ENCODE data around the gene UNKL.

The UNKL gene

DNA sequence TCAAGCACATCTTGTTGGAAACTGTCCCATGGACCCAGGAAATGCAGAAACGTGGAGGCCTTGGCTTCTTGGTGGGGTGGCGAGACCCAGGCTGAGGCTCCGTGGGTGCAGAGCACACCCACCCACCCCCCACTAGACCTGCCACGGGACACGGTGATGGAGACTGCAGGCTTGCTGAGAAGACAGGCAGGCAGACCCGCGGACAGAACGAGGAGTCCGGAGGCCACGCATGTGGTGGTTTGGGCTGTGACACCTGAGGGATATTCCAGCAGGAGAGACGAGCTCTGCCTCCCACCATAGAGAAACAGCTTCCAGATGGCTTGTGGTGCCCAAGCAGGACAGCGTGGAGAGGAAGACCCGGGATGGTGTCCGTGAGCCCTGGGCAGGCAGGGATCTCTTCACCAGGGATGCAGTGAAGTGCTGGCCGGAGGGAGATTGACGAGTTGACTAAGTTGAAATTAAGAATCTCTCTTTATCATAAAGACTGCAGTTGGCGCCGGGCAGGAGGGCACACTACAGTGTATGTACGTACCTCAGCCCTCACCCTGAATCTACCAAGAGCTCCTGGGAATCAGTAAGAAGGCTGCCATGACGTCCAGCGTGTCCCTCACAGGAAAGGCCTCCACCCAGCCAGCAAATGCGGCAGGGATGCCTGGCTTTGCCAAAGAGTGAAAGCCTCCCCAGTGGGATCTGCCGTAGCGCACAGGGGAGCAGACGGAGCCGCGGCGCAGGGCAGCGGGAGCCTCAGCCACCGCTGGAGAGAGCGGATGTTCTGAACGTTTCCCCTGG lies 96.8 kb downstream of the UNKL start:
- Histone ChIP-seq H3K79me2 (ENCODE audit: insufficient read depth, low read length) (peaks cover 82% of the 10 kb centered on the region), H3K27ac (ENCODE audit: low read length) (no peak overlapping the region), H3K9ac (ENCODE audit: low read depth, low read length) (no peak overlapping the region), H3K4me1 (ENCODE audit: insufficient read depth, low read length) (peaks cover 10% of the 10 kb centered on the region), H2AFZ (ENCODE audit: low read depth, low read length) (no peak overlapping the region), H3K4me3 (ENCODE audit: low read depth in 1 of 2, low read length in 2 of 2) (no peak overlapping the region), H3K27me3 (ENCODE audit: insufficient read depth, low read length, poor library complexity) (no peaks in the 10 kb centered on the region), H3K9me3 (ENCODE audit: insufficient read depth, low read length, severe bottlenecking) (no peaks in the 10 kb centered on the region), H3K4me2 (ENCODE audit: insufficient read depth, low read length) (no peak overlapping the region), H3K36me3 (ENCODE audit: insufficient read depth, low read length) (peaks cover 98% of the 10 kb centered on the region), H4K20me1 (ENCODE audit: insufficient read depth, low read length) (peaks cover 89% of the 10 kb centered on the region)
- DNase-seq: no peak
- ATAC-seq (ENCODE audit: insufficient read depth, low read depth): no peak
- TF ChIP-seq EZH2 (IDR thresholded peaks at IDR 0.05; ENCODE audit: borderline replicate concordance, low read depth, low read length, severe bottlenecking): no peak

DNA sequence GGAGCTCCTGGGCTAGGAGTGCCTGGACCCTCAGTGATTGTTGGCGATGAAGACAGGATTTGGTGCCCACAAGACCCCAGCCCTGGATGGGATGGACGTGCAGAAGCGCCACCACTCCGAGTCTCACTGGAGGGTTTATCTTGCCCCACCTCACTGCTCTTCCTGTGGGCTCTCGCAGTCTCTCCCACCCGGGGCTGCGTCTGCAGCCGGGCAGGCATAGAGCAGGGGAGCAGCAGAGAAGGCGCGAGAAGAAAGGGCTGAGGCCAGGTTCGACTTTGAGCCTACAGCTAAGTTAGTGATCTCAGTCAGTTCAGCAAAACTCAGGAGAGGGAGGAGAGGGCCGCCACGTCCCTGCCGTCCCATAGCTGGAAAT lies 98.5 kb downstream of the UNKL start:
- no peak overlapping the region for H3K27ac ChIP-seq (ENCODE audit: low read length)
- H3K4me1 ChIP-seq (ENCODE audit: insufficient read depth, low read length): peaks cover 27% of the 10 kb centered on the region
- DNase-seq: no peak
- no peak for TF ChIP-seq EZH2 (IDR thresholded peaks at IDR 0.05; ENCODE audit: borderline replicate concordance, low read depth, low read length, severe bottlenecking)
- TF ChIP-seq CTCF (IDR thresholded peaks at IDR 0.05; ENCODE audit: borderline replicate concordance, extremely low read depth, low read length, poor library complexity, severe bottlenecking): no peak
- no peak for ATAC-seq (ENCODE audit: insufficient read depth, low read depth)
- H3K79me2 ChIP-seq (ENCODE audit: insufficient read depth, low read length): peaks cover 96% of the 10 kb centered on the region
- no peaks in the 10 kb centered on the region for H3K27me3 ChIP-seq (ENCODE audit: insufficient read depth, low read length, poor library complexity)
- H3K9ac ChIP-seq (ENCODE audit: low read depth, low read length): no peak overlapping the region
- H2AFZ ChIP-seq (ENCODE audit: low read depth, low read length): no peak overlapping the region
- peaks cover 99% of the 10 kb centered on the region for H3K36me3 ChIP-seq (ENCODE audit: insufficient read depth, low read length)
- H4K20me1 ChIP-seq (ENCODE audit: insufficient read depth, low read length): peaks cover 98% of the 10 kb centered on the region
- no peak overlapping the region for H3K4me2 ChIP-seq (ENCODE audit: insufficient read depth, low read length)
- no peak overlapping the region for H3K4me3 ChIP-seq (ENCODE audit: low read depth in 1 of 2, low read length in 2 of 2)
- no peaks in the 10 kb centered on the region for H3K9me3 ChIP-seq (ENCODE audit: insufficient read depth, low read length, severe bottlenecking)

DNA sequence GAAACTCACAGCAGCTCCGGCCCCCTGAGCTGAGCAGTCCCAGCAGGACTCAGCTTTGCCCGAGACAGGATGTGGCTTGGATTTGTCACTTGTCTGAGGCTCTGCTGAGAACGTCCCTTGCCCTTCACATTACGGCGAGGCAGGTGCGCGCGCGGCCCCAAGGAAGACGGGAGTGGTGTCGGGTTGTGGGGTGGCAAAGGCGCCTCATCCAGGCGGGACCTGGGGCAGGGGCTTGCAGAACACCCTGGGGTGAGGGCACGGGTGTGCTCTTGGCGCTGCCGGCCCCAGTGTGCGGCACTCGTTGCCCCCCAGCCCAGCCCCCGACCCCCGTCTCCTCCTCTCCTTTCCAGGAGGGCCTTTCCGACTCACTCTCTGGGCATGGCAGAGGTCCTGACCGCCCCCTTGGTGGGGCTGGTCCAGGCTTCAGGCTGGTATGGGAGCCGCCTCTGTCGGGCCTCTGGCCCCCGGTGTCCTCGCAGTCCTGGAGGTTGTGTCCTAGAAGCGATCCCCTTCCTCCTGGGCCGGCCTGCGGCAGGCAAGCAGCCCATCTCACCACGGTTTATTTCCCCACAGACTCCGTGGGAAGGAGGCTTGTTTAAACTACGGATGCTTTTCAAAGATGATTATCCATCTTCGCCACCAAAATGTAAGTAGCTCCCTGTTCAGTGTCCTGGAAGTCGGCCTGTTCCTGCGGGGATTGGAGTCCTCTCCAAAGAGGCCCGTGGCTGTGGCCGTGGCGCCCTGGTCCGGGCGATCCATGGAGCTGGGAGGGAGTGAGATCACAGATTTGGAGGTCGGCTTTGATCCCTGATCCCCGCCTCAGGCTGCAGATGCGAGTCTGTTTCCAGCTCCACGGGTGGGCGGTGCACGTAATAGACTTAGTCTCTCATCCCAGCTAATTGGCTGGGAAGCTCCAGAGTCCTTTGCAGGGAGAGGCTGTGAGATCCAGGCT lies 99.1 kb downstream of the UNKL start:
- no peak overlapping the region for H3K4me2 ChIP-seq (ENCODE audit: insufficient read depth, low read length)
- peaks cover 99% of the 10 kb centered on the region for H3K79me2 ChIP-seq (ENCODE audit: insufficient read depth, low read length)
- peaks cover 99% of the 10 kb centered on the region for H3K36me3 ChIP-seq (ENCODE audit: insufficient read depth, low read length)
- TF ChIP-seq EZH2 (IDR thresholded peaks at IDR 0.05; ENCODE audit: borderline replicate concordance, low read depth, low read length, severe bottlenecking) (no peak), CTCF (IDR thresholded peaks at IDR 0.05; ENCODE audit: borderline replicate concordance, extremely low read depth, low read length, poor library complexity, severe bottlenecking) (no peak)
- no peak overlapping the region for H3K4me3 ChIP-seq (ENCODE audit: low read depth in 1 of 2, low read length in 2 of 2)
- no peaks in the 10 kb centered on the region for H3K9me3 ChIP-seq (ENCODE audit: insufficient read depth, low read length, severe bottlenecking)
- H2AFZ ChIP-seq (ENCODE audit: low read depth, low read length): no peak overlapping the region
- no peaks in the 10 kb centered on the region for H3K27me3 ChIP-seq (ENCODE audit: insufficient read depth, low read length, poor library complexity)
- peaks cover 34% of the 10 kb centered on the region for H3K4me1 ChIP-seq (ENCODE audit: insufficient read depth, low read length)
- peaks cover 98% of the 10 kb centered on the region for H4K20me1 ChIP-seq (ENCODE audit: insufficient read depth, low read length)
- H3K9ac ChIP-seq (ENCODE audit: low read depth, low read length): no peak overlapping the region
- H3K27ac ChIP-seq (ENCODE audit: low read length): no peak overlapping the region
- DNase-seq: no peak
- ATAC-seq (ENCODE audit: insufficient read depth, low read depth): no peak
